Adrenal gland (tissue), 5 donors: ENCODE data around the gene NT5C3A.

Source experiments
- CTCF ChIP-seq, 6 experiments: fragments of 450-650 bp in 4 of 6; fragments of 200-600 bp in 2 of 6; sonication (generic) in 1 of 6; IDR thresholded peaks; 1 replicate in 5 of 6; 2 replicates in 1 of 6; pipeline versions ENCODE4 v1.5.1 to v1.8.0; 2016 to 2021; ENCODE audit warnings: antibody characterized with exemption in 6 of 6, mild to moderate bottlenecking in 2 of 6, moderate library complexity in 1 of 6
- POLR2A ChIP-seq, 2 donors: fragments of 450-650 bp; IDR thresholded peaks; one replicate each; pipeline ENCODE4 v1.6.1; 2017; ENCODE audit warnings: antibody characterized with exemption in 2 of 2, mild to moderate bottlenecking in 2 of 2, moderate library complexity in 1 of 2
- donor health status: DM: no; HTN: no; CAD: no.

DNA sequence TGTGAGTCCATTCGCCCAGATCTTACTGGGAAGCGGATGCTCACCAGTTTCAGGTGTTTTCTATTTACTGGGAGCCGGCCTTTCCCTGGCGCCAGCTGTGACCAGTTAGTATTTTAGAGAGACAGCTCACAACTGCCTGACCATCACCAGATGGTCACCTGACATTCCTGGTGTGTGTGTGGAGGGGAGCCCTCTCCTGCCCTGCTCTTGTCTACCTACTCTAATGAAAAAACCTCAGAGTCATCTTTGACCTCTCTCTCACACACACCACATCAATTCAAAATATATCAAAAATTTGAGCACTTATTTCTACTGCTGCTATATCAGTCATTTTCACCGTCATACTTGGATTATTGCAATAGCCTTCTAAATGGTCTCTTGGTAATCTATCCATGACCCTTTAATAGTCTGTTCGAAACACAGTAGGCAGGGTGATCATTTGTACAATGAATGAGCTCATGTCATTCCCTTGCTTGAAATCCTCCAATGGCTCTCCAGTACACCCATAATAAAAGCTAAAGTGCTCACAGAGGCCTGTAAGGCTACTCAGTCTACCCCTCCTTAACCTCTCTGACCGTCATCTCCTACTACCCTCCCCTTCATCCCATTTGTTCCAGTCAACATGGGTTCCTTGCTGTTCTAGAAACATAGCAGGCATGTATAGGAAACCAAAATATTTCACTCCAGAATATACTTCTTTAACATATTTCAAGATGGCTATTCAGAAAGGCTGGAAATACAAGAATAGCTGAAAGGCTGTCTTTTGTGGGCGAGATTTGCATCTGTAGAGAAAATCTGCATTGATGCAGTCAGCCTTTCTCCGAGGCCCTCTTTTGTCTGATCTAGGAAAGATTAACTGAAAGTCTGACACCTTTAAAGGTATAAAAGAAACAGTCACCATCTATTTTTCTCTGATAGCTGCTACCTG, 17.5 kb upstream of the NT5C3A start:
- TF ChIP-seq CTCF (IDR thresholded peaks at IDR 0.05) (no peak), POLR2A (IDR thresholded peaks at IDR 0.05) (no peak)
